OCI-LY3 (cell line): ENCODE results near the gene ADAMTS2.

Source experiments
- H2AFZ ChIP-seq: fragments of 200-600, 300-600 bp; shearing (Covaris generic); 2 replicates; pipeline ENCODE4 v1.6.0; 2014; ENCODE audit warnings: antibody characterized with exemption, low read depth, low read length
- H3K27ac ChIP-seq: fragments of 200-600, 300-600 bp; sonication (generic); 2 replicates; pipeline ENCODE4 v1.5.1; 2014; ENCODE audit warnings: mild to moderate bottlenecking, low read length, moderate library complexity, mixed read lengths
- H3K27me3 ChIP-seq: fragments of 200-600, 300-600 bp; sonication (generic); 2 replicates; pipeline ENCODE4 v1.6.1; 2014; ENCODE audit warnings: low read depth, low read length, mixed read lengths
- H3K36me3 ChIP-seq: fragments of 200-600, 300-600 bp; sonication (generic); replicated peaks from 2 replicates; pipeline ENCODE3; 2014; ENCODE audit warnings: low read depth, low read length, mixed read lengths
- H3K4me1 ChIP-seq: fragments of 300-600, 200-600 bp; sonication (generic); 2 replicates; pipeline ENCODE4 v1.6.1; 2014; ENCODE audit warnings: low read length, mixed read lengths
- H3K4me2 ChIP-seq: fragments of 200-600, 300-600 bp; sonication (generic); 2 replicates; pipeline ENCODE4 v1.6.1; 2014; ENCODE audit warnings: low read length, mixed read lengths
- H3K4me3 ChIP-seq: fragments of 300-600, 200-600 bp; sonication (generic); 2 replicates; pipeline ENCODE4 v1.5.1; 2014; ENCODE audit warnings: antibody characterized with exemption, mild to moderate bottlenecking, low read length, moderate library complexity
- H3K79me2 ChIP-seq: fragments of 300-600, 200-600 bp; shearing (Covaris generic); 2 replicates; pipeline ENCODE4 v1.6.1; 2014; ENCODE audit warnings: mild to moderate bottlenecking, low read length, mixed read lengths
- H3K9ac ChIP-seq: fragments of 300-600, 200-600 bp; shearing (Covaris generic); 2 replicates; pipeline ENCODE4 v1.6.0; 2014; ENCODE audit warnings: mild to moderate bottlenecking, low read length, moderate library complexity
- H3K9me3 ChIP-seq: fragments of 200-600, 300-600 bp; shearing (Covaris generic); 2 replicates; pipeline ENCODE4 v1.6.1; 2014; ENCODE audit warnings: low read length, mixed read lengths; ENCODE audit not compliant: insufficient read depth
- H4K20me1 ChIP-seq: fragments of 200-600, 300-600 bp; sonication (generic); 2 replicates; pipeline ENCODE4 v1.6.1; 2016; ENCODE audit warnings: low read length, mixed read lengths; ENCODE audit not compliant: insufficient read depth
- EZH2phosphoT487 ChIP-seq: fragments of 200-600 bp; shearing (Covaris generic); IDR thresholded peaks from 2 replicates; pipeline ENCODE4 v1.6.1; 2018; ENCODE audit warnings: antibody characterized with exemption, mixed run types, low read depth
- TF ChIP-seq, protein P1 (sequence below): fragments of 200-600, 300-600 bp; sonication (generic); IDR thresholded peaks from 2 replicates; pipeline ENCODE4 v1.5.1; 2014; ENCODE audit warnings: antibody characterized with exemption, low read length, low read depth

Gene ADAMTS2

DNA sequence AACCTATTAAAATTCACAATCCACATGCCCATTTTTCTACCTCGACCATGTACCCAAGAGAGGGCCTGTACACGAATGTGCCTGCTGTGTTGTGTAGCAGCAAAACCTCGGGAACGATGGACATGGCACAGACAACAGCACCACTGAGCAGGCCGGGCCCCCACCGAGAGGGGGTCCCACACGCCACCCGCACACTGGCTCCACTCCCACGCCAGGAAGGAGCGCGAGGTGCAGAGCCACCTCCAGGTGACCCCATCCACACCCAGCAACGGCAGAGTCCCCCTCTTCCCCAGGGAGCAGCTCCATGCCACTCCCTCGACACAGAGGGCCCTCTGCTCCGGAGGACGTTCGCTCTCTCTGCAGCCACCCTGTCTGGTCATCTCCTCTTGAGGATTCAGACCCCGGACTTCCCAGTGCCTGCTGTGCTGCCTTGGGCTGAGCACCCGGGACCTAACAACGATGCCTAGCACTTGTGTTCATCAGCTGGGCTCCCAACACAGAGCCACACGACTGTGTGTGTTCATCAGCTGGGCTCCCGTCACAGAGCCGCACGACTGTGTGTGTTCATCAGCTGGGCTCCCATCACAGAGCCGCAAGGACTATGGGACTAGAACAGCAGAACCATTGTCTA is 25.3 kb upstream of the ADAMTS2 start:
- Histone ChIP-seq H2AFZ (no peak overlapping the region), H3K9me3 (no peaks in the 10 kb centered on the region), H4K20me1 (no peaks in the 10 kb centered on the region), H3K36me3 (no peaks in the 10 kb centered on the region), H3K27ac (no peak overlapping the region), H3K4me2 (no peak overlapping the region), H3K27me3 (no peaks in the 10 kb centered on the region), H3K4me1 (no peaks in the 10 kb centered on the region), H3K9ac (no peak overlapping the region), H3K4me3 (no peak overlapping the region), H3K79me2 (no peaks in the 10 kb centered on the region)
- no peak for TF ChIP-seq EZH2phosphoT487
- TF ChIP-seq, protein P1, sequence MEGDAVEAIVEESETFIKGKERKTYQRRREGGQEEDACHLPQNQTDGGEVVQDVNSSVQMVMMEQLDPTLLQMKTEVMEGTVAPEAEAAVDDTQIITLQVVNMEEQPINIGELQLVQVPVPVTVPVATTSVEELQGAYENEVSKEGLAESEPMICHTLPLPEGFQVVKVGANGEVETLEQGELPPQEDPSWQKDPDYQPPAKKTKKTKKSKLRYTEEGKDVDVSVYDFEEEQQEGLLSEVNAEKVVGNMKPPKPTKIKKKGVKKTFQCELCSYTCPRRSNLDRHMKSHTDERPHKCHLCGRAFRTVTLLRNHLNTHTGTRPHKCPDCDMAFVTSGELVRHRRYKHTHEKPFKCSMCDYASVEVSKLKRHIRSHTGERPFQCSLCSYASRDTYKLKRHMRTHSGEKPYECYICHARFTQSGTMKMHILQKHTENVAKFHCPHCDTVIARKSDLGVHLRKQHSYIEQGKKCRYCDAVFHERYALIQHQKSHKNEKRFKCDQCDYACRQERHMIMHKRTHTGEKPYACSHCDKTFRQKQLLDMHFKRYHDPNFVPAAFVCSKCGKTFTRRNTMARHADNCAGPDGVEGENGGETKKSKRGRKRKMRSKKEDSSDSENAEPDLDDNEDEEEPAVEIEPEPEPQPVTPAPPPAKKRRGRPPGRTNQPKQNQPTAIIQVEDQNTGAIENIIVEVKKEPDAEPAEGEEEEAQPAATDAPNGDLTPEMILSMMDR = no peak

DNA sequence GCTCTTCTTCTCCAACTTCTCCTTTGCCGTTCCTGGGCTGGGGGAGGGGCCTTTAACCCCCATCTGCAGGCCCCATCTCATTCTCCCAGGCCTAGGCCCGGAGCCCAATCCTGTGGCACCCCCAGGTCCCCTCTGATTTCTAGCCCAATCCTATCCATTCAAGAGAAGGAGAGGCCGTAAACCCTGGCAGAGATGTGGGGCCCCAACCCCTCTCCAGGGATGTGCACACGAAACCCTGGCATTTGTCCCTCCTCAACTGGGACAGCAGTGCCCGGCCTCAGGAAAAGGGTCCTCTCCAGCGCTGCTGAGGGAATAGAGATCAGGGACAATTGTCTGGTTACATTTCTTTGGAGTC is 24.2 kb upstream of the ADAMTS2 start:
- Histone ChIP-seq H2AFZ (no peak overlapping the region), H3K4me2 (no peak overlapping the region), H3K27me3 (no peaks in the 10 kb centered on the region), H3K9ac (no peak overlapping the region), H3K36me3 (no peaks in the 10 kb centered on the region), H3K4me3 (no peak overlapping the region), H3K27ac (no peak overlapping the region), H3K4me1 (no peaks in the 10 kb centered on the region), H3K79me2 (no peaks in the 10 kb centered on the region), H4K20me1 (no peaks in the 10 kb centered on the region), H3K9me3 (no peaks in the 10 kb centered on the region)
- TF ChIP-seq, protein P1 = no peak
- TF ChIP-seq EZH2phosphoT487 = no peak

DNA sequence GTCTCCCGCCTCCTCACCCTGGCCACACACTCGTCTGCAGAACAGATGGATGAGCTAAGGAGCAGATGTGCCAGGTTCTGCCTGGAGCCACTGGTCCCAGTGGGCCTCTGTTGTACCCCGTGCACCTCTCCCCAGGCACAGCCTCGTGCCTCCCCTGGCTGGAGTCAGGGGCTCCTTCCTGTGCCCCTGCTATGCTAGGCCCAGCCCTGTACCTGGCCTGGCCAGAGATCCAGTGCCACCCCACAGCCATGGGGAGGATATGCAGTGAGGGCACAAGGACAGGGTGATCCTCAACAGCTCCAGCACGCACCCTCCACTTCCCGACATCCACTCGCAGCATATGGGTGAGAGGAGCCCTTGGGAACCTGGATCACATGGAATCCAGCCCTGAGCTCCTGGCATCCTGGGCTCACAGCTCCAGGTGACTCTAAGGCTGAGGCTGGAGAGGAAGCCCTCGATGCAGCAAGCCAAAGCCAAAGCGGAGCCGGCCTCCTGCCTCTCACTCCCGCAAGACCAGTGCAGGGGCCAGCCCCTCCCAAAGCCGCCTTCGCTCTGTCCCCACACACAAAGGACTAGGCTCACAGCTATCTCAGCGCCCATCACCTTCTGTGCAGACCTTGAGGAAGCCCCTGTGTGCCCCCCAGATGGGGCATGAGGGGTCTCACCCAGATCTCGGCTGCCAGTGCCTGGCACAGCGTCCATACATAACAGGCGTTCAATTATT is 23.7 kb upstream of the ADAMTS2 start:
- Histone ChIP-seq H3K27me3 (no peaks in the 10 kb centered on the region), H3K27ac (no peak overlapping the region), H3K9ac (no peak overlapping the region), H3K9me3 (no peaks in the 10 kb centered on the region), H3K79me2 (no peaks in the 10 kb centered on the region), H3K4me2 (no peak overlapping the region), H3K36me3 (no peaks in the 10 kb centered on the region), H3K4me3 (no peak overlapping the region), H2AFZ (no peak overlapping the region), H3K4me1 (no peaks in the 10 kb centered on the region), H4K20me1 (no peaks in the 10 kb centered on the region)
- no peak for TF ChIP-seq EZH2phosphoT487
- TF ChIP-seq, protein P1 = no peak

DNA sequence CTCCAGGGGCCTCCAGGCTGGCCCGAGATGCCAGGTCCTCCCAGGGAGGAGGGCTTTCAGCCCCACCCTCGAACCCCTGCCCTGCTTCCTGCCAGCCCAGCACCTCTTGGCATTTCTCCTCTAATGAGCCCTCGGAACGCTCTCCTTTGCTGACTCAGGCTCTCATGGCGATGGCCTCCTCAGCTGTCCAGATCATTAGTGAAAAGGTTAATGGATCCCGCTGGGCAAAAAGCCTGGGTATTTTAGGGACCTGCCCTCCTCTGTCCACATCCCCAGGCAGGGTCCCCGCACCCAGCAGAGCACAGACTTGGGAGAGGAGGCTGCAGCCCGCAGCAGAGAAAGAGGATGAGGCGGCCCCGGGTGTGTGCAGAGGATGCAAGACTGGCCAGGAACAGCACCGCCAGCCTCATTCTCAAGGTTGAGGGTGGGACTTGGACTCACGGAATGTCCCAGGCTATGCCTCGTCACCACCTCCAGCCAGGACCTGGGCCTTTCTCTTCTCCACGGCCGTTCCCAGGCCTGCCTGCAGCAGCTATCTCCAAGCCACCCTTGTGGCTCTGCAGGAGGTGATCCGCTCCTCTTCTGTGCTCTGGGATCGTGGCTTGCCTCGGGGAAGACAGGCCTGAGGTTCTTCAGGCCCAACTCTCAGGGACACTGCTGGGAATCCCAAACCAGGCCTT is 23.0 kb upstream of the ADAMTS2 start:
- no peak overlapping the region for H3K27ac ChIP-seq
- H3K36me3 ChIP-seq = no peaks in the 10 kb centered on the region
- H3K4me3 ChIP-seq = no peak overlapping the region
- TF ChIP-seq, protein P1 = no peak
- no peak for TF ChIP-seq EZH2phosphoT487
- H3K79me2 ChIP-seq = no peaks in the 10 kb centered on the region
- H3K9ac ChIP-seq = no peak overlapping the region
- H3K4me2 ChIP-seq = no peak overlapping the region
- H3K4me1 ChIP-seq = no peaks in the 10 kb centered on the region
- no peak overlapping the region for H2AFZ ChIP-seq
- no peaks in the 10 kb centered on the region for H3K27me3 ChIP-seq
- no peaks in the 10 kb centered on the region for H3K9me3 ChIP-seq
- H4K20me1 ChIP-seq = no peaks in the 10 kb centered on the region
